NCI-H1417 treated with DMSO at 0.1 percent for 48 hours (cell line): Measurements from ENCODE around the gene CLDN10.

ENCODE experiments used
- DNase-seq: peaks from one replicate; lab custom pipeline; 2025; lab: John Stamatoyannopoulos, UW

CLDN10 gene

GRCh38 chr13:95601216-95601615, 48.7 kb downstream of the CLDN10 start:
- DNase-seq: no peak

GRCh38 chr13:95601906-95602305, 49.4 kb downstream of the CLDN10 start:
- DNase-seq: no peak

GRCh38 chr13:95603887-95604555, 51.5 kb downstream of the CLDN10 start:
- DNase-seq: no peak

- DNase-seq: no peak
These were observed 52.0 kb downstream of the CLDN10 start for GRCh38 chr13:95604556-95604915.

GRCh38 chr13:95605448-95606125, 53.1 kb downstream of the CLDN10 start:
- DNase-seq: no peak

- DNase-seq: no peak
These were observed 54.8 kb downstream of the CLDN10 start for GRCh38 chr13:95607366-95607765.

GRCh38 chr13:95608640-95609323, 56.3 kb downstream of the CLDN10 start:
- DNase-seq: no peak

- DNase-seq: no peak
These were observed 62.2 kb downstream of the CLDN10 start for GRCh38 chr13:95614641-95615245.

- DNase-seq: no peak
These were observed 63.0 kb downstream of the CLDN10 start for GRCh38 chr13:95615539-95615938.

- DNase-seq: no peak
These were observed 67.7 kb downstream of the CLDN10 start for GRCh38 chr13:95620030-95620824.

GRCh38 chr13:95620825-95621498, 68.4 kb downstream of the CLDN10 start:
- DNase-seq: no peak

- no peak for DNase-seq
These were observed 70.6 kb downstream of the CLDN10 start for GRCh38 chr13:95623141-95623540.

- DNase-seq: no peak
These were observed 71.5 kb downstream of the CLDN10 start for GRCh38 chr13:95624020-95624419.

- no peak for DNase-seq
These were observed 74.2 kb downstream of the CLDN10 start for GRCh38 chr13:95626768-95627167.

GRCh38 chr13:95627590-95627989, 75.1 kb downstream of the CLDN10 start:
- no peak for DNase-seq

GRCh38 chr13:95628488-95628887, 76.0 kb downstream of the CLDN10 start:
- DNase-seq: no peak

- no peak for DNase-seq
These were observed 76.6 kb downstream of the CLDN10 start for GRCh38 chr13:95629071-95629470.
